WTC11 (cell line): ENCODE results near the gene NPAS2.

ENCODE experiments used
- NR2C2 ChIP-seq: sonication (generic); formaldehyde crosslinking; IDR thresholded peaks from 2 replicates; pipeline ENCODE4 v1.8.0; 2022; ENCODE audit warnings: mild to moderate bottlenecking, missing genetic modification reagents
- TEAD1 ChIP-seq: sonication (generic); formaldehyde crosslinking; IDR thresholded peaks from 2 replicates; pipeline ENCODE4 v1.8.0; 2022; ENCODE audit warnings: mild to moderate bottlenecking, missing genetic modification reagents
- TF ChIP-seq, protein P1 (sequence below): sonication (generic); formaldehyde crosslinking; conservative IDR thresholded peaks from 2 replicates; pipeline ENCODE4 v1.8.1; 2022; ENCODE audit warnings: mild to moderate bottlenecking, missing genetic modification reagents
- TF ChIP-seq, protein P2 (sequence below): fragments of 200-600 bp; IDR thresholded peaks from 2 replicates; pipeline ENCODE4 v1.8.0; 2022; ENCODE audit warnings: antibody characterized with exemption
- TF ChIP-seq, protein P3 (sequence below): sonication (generic); formaldehyde crosslinking; IDR thresholded peaks from 2 replicates; pipeline ENCODE4 v1.8.0; 2023; ENCODE audit warnings: mild to moderate bottlenecking, missing genetic modification reagents
- TF ChIP-seq, protein P4 (sequence below): sonication (generic); formaldehyde crosslinking; IDR thresholded peaks from 2 replicates; pipeline ENCODE4 v1.8.0; 2022; ENCODE audit warnings: mild to moderate bottlenecking, missing genetic modification reagents

DNA sequence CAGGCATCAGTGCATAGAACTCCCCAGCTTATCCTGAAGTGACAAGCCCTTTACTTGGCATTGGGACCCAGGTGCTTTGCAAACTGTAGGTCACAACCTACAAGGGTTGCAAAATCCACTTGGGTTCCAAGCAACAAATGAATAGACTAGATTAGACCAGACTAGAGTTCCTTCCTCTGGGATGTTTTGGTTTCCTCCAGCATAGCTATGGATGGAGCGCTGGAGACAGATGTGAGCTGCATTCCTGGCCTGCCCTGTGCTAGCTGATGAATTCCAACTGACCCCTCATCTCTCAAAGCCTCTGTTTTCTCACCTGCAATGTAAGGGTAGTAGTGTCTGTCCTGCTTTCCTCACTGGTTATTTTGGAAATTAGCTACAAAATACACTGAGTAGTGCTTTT is 86.2 kb downstream of the NPAS2 start:
- TF ChIP-seq, protein P1, sequence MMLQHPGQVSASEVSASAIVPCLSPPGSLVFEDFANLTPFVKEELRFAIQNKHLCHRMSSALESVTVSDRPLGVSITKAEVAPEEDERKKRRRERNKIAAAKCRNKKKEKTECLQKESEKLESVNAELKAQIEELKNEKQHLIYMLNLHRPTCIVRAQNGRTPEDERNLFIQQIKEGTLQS (CRISPR knock-in tag): no peak
- TF ChIP-seq, protein P2, sequence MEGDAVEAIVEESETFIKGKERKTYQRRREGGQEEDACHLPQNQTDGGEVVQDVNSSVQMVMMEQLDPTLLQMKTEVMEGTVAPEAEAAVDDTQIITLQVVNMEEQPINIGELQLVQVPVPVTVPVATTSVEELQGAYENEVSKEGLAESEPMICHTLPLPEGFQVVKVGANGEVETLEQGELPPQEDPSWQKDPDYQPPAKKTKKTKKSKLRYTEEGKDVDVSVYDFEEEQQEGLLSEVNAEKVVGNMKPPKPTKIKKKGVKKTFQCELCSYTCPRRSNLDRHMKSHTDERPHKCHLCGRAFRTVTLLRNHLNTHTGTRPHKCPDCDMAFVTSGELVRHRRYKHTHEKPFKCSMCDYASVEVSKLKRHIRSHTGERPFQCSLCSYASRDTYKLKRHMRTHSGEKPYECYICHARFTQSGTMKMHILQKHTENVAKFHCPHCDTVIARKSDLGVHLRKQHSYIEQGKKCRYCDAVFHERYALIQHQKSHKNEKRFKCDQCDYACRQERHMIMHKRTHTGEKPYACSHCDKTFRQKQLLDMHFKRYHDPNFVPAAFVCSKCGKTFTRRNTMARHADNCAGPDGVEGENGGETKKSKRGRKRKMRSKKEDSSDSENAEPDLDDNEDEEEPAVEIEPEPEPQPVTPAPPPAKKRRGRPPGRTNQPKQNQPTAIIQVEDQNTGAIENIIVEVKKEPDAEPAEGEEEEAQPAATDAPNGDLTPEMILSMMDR: no peak
- TF ChIP-seq, protein P3, sequence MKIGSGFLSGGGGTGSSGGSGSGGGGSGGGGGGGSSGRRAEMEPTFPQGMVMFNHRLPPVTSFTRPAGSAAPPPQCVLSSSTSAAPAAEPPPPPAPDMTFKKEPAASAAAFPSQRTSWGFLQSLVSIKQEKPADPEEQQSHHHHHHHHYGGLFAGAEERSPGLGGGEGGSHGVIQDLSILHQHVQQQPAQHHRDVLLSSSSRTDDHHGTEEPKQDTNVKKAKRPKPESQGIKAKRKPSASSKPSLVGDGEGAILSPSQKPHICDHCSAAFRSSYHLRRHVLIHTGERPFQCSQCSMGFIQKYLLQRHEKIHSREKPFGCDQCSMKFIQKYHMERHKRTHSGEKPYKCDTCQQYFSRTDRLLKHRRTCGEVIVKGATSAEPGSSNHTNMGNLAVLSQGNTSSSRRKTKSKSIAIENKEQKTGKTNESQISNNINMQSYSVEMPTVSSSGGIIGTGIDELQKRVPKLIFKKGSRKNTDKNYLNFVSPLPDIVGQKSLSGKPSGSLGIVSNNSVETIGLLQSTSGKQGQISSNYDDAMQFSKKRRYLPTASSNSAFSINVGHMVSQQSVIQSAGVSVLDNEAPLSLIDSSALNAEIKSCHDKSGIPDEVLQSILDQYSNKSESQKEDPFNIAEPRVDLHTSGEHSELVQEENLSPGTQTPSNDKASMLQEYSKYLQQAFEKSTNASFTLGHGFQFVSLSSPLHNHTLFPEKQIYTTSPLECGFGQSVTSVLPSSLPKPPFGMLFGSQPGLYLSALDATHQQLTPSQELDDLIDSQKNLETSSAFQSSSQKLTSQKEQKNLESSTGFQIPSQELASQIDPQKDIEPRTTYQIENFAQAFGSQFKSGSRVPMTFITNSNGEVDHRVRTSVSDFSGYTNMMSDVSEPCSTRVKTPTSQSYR: no peak
- TF ChIP-seq, protein P4, sequence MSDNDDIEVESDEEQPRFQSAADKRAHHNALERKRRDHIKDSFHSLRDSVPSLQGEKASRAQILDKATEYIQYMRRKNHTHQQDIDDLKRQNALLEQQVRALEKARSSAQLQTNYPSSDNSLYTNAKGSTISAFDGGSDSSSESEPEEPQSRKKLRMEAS (CRISPR knock-in tag): no peak
- TF ChIP-seq NR2C2 (CRISPR knock-in tag): no peak
- no peak for TF ChIP-seq TEAD1 (CRISPR knock-in tag)
